H1 (cell line): Measurements from ENCODE around the gene EPHA3. TPM values are rescaled to one million over a fixed set of nuclear protein-coding genes. Genes with fewer than 3 reads are reported as not detected.

Experiments
- CTCF ChIA-PET: fragments of 300-600 bp; sonication (Branson Sonifier 250); formaldehyde crosslinking; loops from one replicate; lab custom pipeline; 2021; ENCODE audit not compliant: partially characterized antibody; lab: Charles Lee
- POLR2A ChIA-PET: fragments of 300-600 bp; sonication (Branson Sonifier 250); formaldehyde crosslinking; loops from one replicate; lab custom pipeline; 2021; ENCODE audit warnings: inconsistent platforms; ENCODE audit not compliant: partially characterized antibody; lab: Charles Lee
- DNase-seq, 2 experiments: peaks; one replicate each; pipeline versions ENCODE4 v3.0.0 to v3.0.0-alpha.2; 2010 to 2022; ENCODE audit warnings: low spot score in 2 of 2, low read depth in 1 of 2, mixed read lengths in 1 of 2
- FAIRE-seq: peaks from 2 replicates; lab custom pipeline; 2011; peaks lifted over from hg19 to GRCh38; lab: Jason Lieb, UNC
- H2AFZ ChIP-seq: 2 replicates; pipeline ENCODE4 v1.8.1; 2012; ENCODE audit warnings: low read length, inconsistent platforms
- H2AK5ac ChIP-seq: 2 replicates; pipeline ENCODE4 v1.6.1; 2013; ENCODE audit warnings: low read depth, low read length
- H2BK120ac ChIP-seq: replicated peaks from 2 replicates; pipeline ENCODE3; 2013; ENCODE audit warnings: low read depth, low read length, inconsistent platforms
- H2BK12ac ChIP-seq: 2 replicates; pipeline ENCODE4 v1.6.1; 2013; ENCODE audit warnings: low read depth, low read length
- H2BK15ac ChIP-seq: 2 replicates; pipeline ENCODE4 v1.6.1; 2013; ENCODE audit warnings: low read length
- H2BK20ac ChIP-seq: 2 replicates; pipeline ENCODE4 v1.6.1; 2013; ENCODE audit warnings: low read length
- H2BK5ac ChIP-seq: 2 replicates; pipeline ENCODE4 v1.6.1; 2013; ENCODE audit warnings: low read depth, low read length
- H3K14ac ChIP-seq: 2 replicates; pipeline ENCODE4 v1.6.1; 2013; ENCODE audit warnings: inconsistent platforms; ENCODE audit not compliant: insufficient read length
- H3K18ac ChIP-seq: 2 replicates; pipeline ENCODE4 v1.6.1; 2013; ENCODE audit warnings: low read length; ENCODE audit errors: extremely low read depth
- H3K23ac ChIP-seq: 2 replicates; pipeline ENCODE4 v1.6.1; 2013; ENCODE audit warnings: inconsistent platforms; ENCODE audit not compliant: insufficient read length
- H3K23me2 ChIP-seq: 2 replicates; pipeline ENCODE4 v1.6.1; 2013; ENCODE audit warnings: low read depth, low read length
- H3K27ac ChIP-seq: 2 replicates; pipeline ENCODE4 v1.6.1; 2011; ENCODE audit warnings: low read depth, low read length, inconsistent platforms
- H3K27me3 ChIP-seq, 4 experiments: replicated peaks in 1 of 4; 1 replicate in 1 of 4; 2 replicates in 3 of 4; pipeline versions ENCODE4 v1.6.1 to v1.8.1; 2011 to 2013; ENCODE audit warnings: low read length in 3 of 4, mild to moderate bottlenecking in 3 of 4, inconsistent platforms in 2 of 4, mixed read lengths in 2 of 4, moderate library complexity in 1 of 4; ENCODE audit not compliant: control insufficient read depth in 3 of 4, insufficient read depth in 3 of 4; ENCODE audit errors: extremely low read depth in 1 of 4
- H3K36me3 ChIP-seq, 4 experiments: 2 replicates each; pipeline versions ENCODE4 v1.6.1 to v1.8.1; 2011 to 2013; ENCODE audit warnings: mild to moderate bottlenecking in 4 of 4, low read length in 3 of 4, moderate library complexity in 2 of 4, control low read depth in 1 of 4, inconsistent platforms in 1 of 4; ENCODE audit not compliant: insufficient read depth in 4 of 4, control insufficient read depth in 2 of 4
- H3K4ac ChIP-seq: replicated peaks from 2 replicates; pipeline ENCODE3; 2013; ENCODE audit warnings: low read length, low read depth, mixed read lengths, inconsistent platforms; ENCODE audit not compliant: insufficient read length
- H3K4me1 ChIP-seq, 4 experiments: replicated peaks in 1 of 4; 1 replicate in 1 of 4; 2 replicates in 3 of 4; pipeline versions ENCODE4 v1.6.1 to v1.8.1; 2011 to 2013; ENCODE audit warnings: low read length in 3 of 4, inconsistent platforms in 2 of 4, mixed read lengths in 1 of 4; ENCODE audit not compliant: insufficient read depth in 4 of 4, control insufficient read depth in 3 of 4
- H3K4me2 ChIP-seq, 2 experiments: 2 replicates each; pipeline versions ENCODE4 v1.6.1 to v1.8.1; 2011 to 2013; ENCODE audit warnings: low read depth in 2 of 2, low read length in 2 of 2, control low read depth in 1 of 2, inconsistent platforms in 1 of 2, mild to moderate bottlenecking in 1 of 2; ENCODE audit not compliant: insufficient read depth in 1 of 2
- H3K4me3 ChIP-seq, 4 experiments: fragments of 200-600, 300-600 bp in 1 of 4; sonication (generic), shearing (Covaris generic), sonication (Bioruptor Twin) in 1 of 4; 2 replicates each; pipeline versions ENCODE4 v1.5.1 to v1.8.1; 2011 to 2016; ENCODE audit warnings: low read length in 4 of 4, low read depth in 3 of 4, control low read depth in 2 of 4, inconsistent platforms in 2 of 4, mild to moderate bottlenecking in 2 of 4, mixed read lengths in 1 of 4, moderate library complexity in 1 of 4; ENCODE audit not compliant: insufficient read depth in 2 of 4; ENCODE audit errors: extremely low read depth in 1 of 4
- H3K56ac ChIP-seq: replicated peaks from 2 replicates; pipeline ENCODE3; 2013; ENCODE audit warnings: low read depth, mild to moderate bottlenecking, mixed read lengths, low read length, inconsistent platforms; ENCODE audit not compliant: insufficient read length
- H3K79me1 ChIP-seq: 2 replicates; pipeline ENCODE4 v1.6.1; 2013; ENCODE audit warnings: low read depth, low read length, control low read depth
- H3K79me2 ChIP-seq, 2 experiments: 2 replicates each; pipeline versions ENCODE4 v1.6.1 to v1.8.1; 2012 to 2013; ENCODE audit warnings: low read length in 2 of 2, mild to moderate bottlenecking in 2 of 2, inconsistent platforms in 1 of 2; ENCODE audit not compliant: insufficient read depth in 2 of 2, control insufficient read depth in 1 of 2
- H3K9ac ChIP-seq, 4 experiments: replicated peaks in 1 of 4; 1 replicate in 1 of 4; 2 replicates in 3 of 4; pipeline versions ENCODE4 v1.6.1 to v1.8.1; 2011 to 2013; ENCODE audit warnings: low read depth in 3 of 4, low read length in 3 of 4, control low read depth in 2 of 4, mild to moderate bottlenecking in 2 of 4, moderate library complexity in 2 of 4, inconsistent platforms in 1 of 4; ENCODE audit errors: extremely low read depth in 1 of 4
- H3K9me3 ChIP-seq, 2 experiments: 2 replicates each; pipeline versions ENCODE4 v1.6.1 to v1.8.1; 2012 to 2013; ENCODE audit warnings: mild to moderate bottlenecking in 2 of 2, moderate library complexity in 2 of 2, control low read depth in 1 of 2, inconsistent platforms in 1 of 2, low read depth in 1 of 2, low read length in 1 of 2, mixed read lengths in 1 of 2; ENCODE audit not compliant: insufficient read depth in 2 of 2
- H4K20me1 ChIP-seq, 2 experiments: replicated peaks in 1 of 2; 2 replicates each; pipeline versions ENCODE3 to v1.8.1; 2011 to 2013; ENCODE audit warnings: inconsistent platforms in 2 of 2, low read length in 2 of 2, mild to moderate bottlenecking in 1 of 2; ENCODE audit not compliant: insufficient read depth in 2 of 2, control insufficient read depth in 1 of 2
- H4K5ac ChIP-seq: 2 replicates; pipeline ENCODE4 v1.6.1; 2013; ENCODE audit warnings: low read length, low read depth, mixed read lengths, inconsistent platforms; ENCODE audit not compliant: insufficient read length
- H4K8ac ChIP-seq: 2 replicates; pipeline ENCODE4 v1.8.0; 2013; ENCODE audit warnings: mild to moderate bottlenecking, moderate library complexity, low read length, inconsistent platforms; ENCODE audit not compliant: insufficient read depth; ENCODE audit errors: extremely low read depth
- H4K91ac ChIP-seq: replicated peaks from 2 replicates; pipeline ENCODE3; 2013; ENCODE audit warnings: low read length, mixed read lengths, inconsistent platforms; ENCODE audit not compliant: insufficient read length
- ASH2L ChIP-seq: fragments of 200-600, 300-600 bp; sonication (generic); IDR thresholded peaks from one replicate; pipeline ENCODE4 v1.7.1; 2017; ENCODE audit warnings: low read length
- BACH1 ChIP-seq: IDR thresholded peaks from 2 replicates; pipeline ENCODE4 v1.6.1; 2012; ENCODE audit warnings: low read length, improper control_type of control experiment
- BRCA1 ChIP-seq: IDR thresholded peaks from 2 replicates; pipeline ENCODE4 v1.6.1; 2012; ENCODE audit warnings: low read depth, low read length, improper control_type of control experiment
- CREB1 ChIP-seq: IDR thresholded peaks from 2 replicates; pipeline ENCODE4 v1.6.1; 2012; ENCODE audit warnings: inconsistent platforms
- CTCF ChIP-seq, 3 experiments: IDR thresholded peaks; 1 replicate in 2 of 3; 2 replicates in 1 of 3; pipeline versions ENCODE4 v1.5.1 to v1.6.1; 2011; ENCODE audit warnings: low read length in 3 of 3, mild to moderate bottlenecking in 3 of 3, inconsistent platforms in 2 of 3, low read depth in 1 of 3, moderate library complexity in 1 of 3; ENCODE audit not compliant: insufficient read depth in 1 of 3; ENCODE audit errors: control extremely low read depth in 1 of 3
- MAFK ChIP-seq: IDR thresholded peaks from 2 replicates; pipeline ENCODE4 v1.6.1; 2012; ENCODE audit warnings: low read depth, mild to moderate bottlenecking, improper control_type of control experiment, low read length
- POLR2AphosphoS5 ChIP-seq: IDR thresholded peaks from 2 replicates; pipeline ENCODE4 v1.6.1; 2011; ENCODE audit warnings: low read depth, low read length
- RXRA ChIP-seq: IDR thresholded peaks from 2 replicates; pipeline ENCODE4 v1.6.1; 2011; ENCODE audit warnings: low read depth, mild to moderate bottlenecking, low read length, moderate library complexity; ENCODE audit not compliant: insufficient read depth
- SP1 ChIP-seq: IDR thresholded peaks from 2 replicates; pipeline ENCODE4 v1.6.1; 2011; ENCODE audit warnings: low read depth, low read length
- SP4 ChIP-seq: IDR thresholded peaks from 2 replicates; pipeline ENCODE4 v1.6.1; 2012; ENCODE audit warnings: low read length, inconsistent platforms
- TCF12 ChIP-seq: IDR thresholded peaks from 2 replicates; pipeline ENCODE4 v1.6.1; 2011; ENCODE audit warnings: low read depth, mild to moderate bottlenecking, low read length
- USF2 ChIP-seq: IDR thresholded peaks from 2 replicates; pipeline ENCODE4 v1.6.1; 2011; ENCODE audit warnings: low read length, improper control_type of control experiment
- WGBS, 2 experiments: shearing (Covaris generic) in 1 of 2; methylation state at CpG; one replicate each; pipeline versions ENCODE4 v1.1.6 to v1.1.7; 2013 to 2015; ENCODE audit warnings: low lambda C conversion rate in 2 of 2, mixed read lengths in 2 of 2, inconsistent platforms in 1 of 2, low coverage in 1 of 2, missing lambda C conversion rate in 1 of 2; ENCODE audit not compliant: insufficient replicate concordance in 2 of 2, insufficient coverage in 1 of 2, insufficient read length in 1 of 2; ENCODE audit errors: extremely low coverage in 1 of 2, missing lambda C conversion rate in 1 of 2; 5-methylcytosine and 5-hydroxymethylcytosine counted together
- polyA plus RNA-seq, 7 experiments: library from polyadenylated mRNA; depleted of rRNA in 3 of 7; stranded (reverse) in 5 of 7; unstranded in 2 of 7; fragments of >200 nt in 5 of 7; fragments of 200-250 nt in 2 of 7; gene quantifications; 1 replicate in 5 of 7; 2 replicates in 1 of 7; 4 replicates in 1 of 7; pipeline versions ENCODE4 v1.2.1 to v1.2.3, GENCODE V29; 2011 to 2013; ENCODE audit warnings: missing spikeins in 2 of 7, mixed read lengths in 2 of 7
- total RNA-seq: library from RNA; stranded (reverse); fragmentation: NEBNext Ultra II Directional; extraction: Animal tissue kit (Norgen Biotek cat#: 25700); gene quantifications from 2 replicates; pipeline ENCODE4 v1.2.1, GENCODE V29; 2021

EPHA3 gene
- total and polyA plus RNA-seq, 2 of the 8 experiments (the other 6 are each of a cell fraction or from before 2014, with no cell fraction given) = 0.09 to 0.22 TPM

- Histone ChIP-seq H2AFZ (no peak overlapping the region), H3K27me3 (no peaks in the 10 kb centered on the region), H2BK20ac (no peak overlapping the region), H3K4me3 (no peak overlapping the region), H4K8ac (no peak overlapping the region), H3K56ac (no peak overlapping the region), H3K79me2 (no peaks in the 10 kb centered on the region), H3K4ac (no peak overlapping the region), H2BK120ac (no peak overlapping the region), H3K9ac (no peak overlapping the region), H4K20me1 (no peaks in the 10 kb centered on the region), H3K18ac (no peak overlapping the region), H2BK5ac (no peak overlapping the region), H3K36me3 (no peaks in the 10 kb centered on the region), H3K79me1 (no peaks in the 10 kb centered on the region), H2BK12ac (no peak overlapping the region), H4K5ac (no peak overlapping the region), H2BK15ac (no peak overlapping the region), H2AK5ac (no peak overlapping the region), H3K23me2 (no peaks in the 10 kb centered on the region), H3K4me1 (no peaks in the 10 kb centered on the region), H4K91ac (no peak overlapping the region), H3K9me3 (no peaks in the 10 kb centered on the region), H3K4me2 (no peak overlapping the region), H3K14ac (no peak overlapping the region), H3K23ac (no peak overlapping the region), H3K27ac (no peak overlapping the region)
- ChIA-PET POLR2A (interaction anchor here (1.7 kb wide), 1 partner anchor 12 kb away, joined by 4 read pairs; no protein-coding TSS in a partner anchor), CTCF (no interaction called here)
- FAIRE-seq = no peak
- WGBS, 2 experiments = 89% methylated on average over 5 of the region's 5 CpGs; no CpG with 5 or more reads in 1 of the 2 experiments
- DNase-seq = no peak
- TF ChIP-seq POLR2AphosphoS5 (no peak), ASH2L (no peak), CREB1 (no peak), SP1 (no peak), USF2 (no peak), SP4 (no peak), CTCF (IDR thresholded peaks at IDR 0.05; ENCODE audit: control extremely low read depth in 1 of 3, insufficient read depth in 1 of 3, low read depth in 1 of 3, low read length in 3 of 3) (no peak), BRCA1 (no peak), BACH1 (no peak), RXRA (no peak), TCF12 (no peak), MAFK (no peak)
Observed at GRCh38 chr3:89289574-89290190, 182.3 kb downstream of the EPHA3 start.
